ENCODE data around the gene RFTN1. TPM values are rescaled to one million over a fixed set of nuclear protein-coding genes. Genes with fewer than 3 reads are reported as not detected.

RFTN1 gene
- total RNA-seq, 1 experiment from 2014 or later = 2.2 TPM

DNA sequence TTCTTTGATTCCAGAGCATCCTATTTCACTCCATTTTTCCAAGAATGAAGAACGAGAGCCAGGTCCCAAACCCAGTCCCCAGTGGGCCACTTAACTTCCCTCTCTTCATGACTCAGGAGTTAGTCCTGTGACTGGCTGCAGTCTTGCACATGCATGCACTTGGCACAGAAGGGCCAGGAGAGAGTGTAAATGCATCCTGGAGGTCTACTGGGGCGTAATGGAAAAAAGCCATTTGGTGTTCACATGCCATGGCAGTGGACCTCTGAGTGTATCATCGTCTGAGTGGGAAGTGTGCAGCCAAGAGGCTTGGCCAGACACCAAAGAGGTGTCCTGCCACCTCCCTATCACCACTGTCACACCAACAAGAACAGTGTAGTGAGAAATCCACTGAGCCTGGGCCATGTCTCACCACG is 15.1 kb upstream of the RFTN1 start:
- no peak overlapping the region for H3K4ac ChIP-seq (ENCODE audit: low read depth, low read length)
- H3T11ph ChIP-seq (ENCODE audit: low read length) = no peak overlapping the region
- no peak overlapping the region for H2BK12ac ChIP-seq (ENCODE audit: insufficient read length, low read depth, low read length)
- H2AFZ ChIP-seq (ENCODE audit: low read length) = no peak overlapping the region
- H3K4me1 ChIP-seq (ENCODE audit: insufficient read depth, low read length) = 0 out of 2 replicates have a peak, but pooled peaks cover under 1% of the 10 kb centered on the region
- H3K9ac ChIP-seq (ENCODE audit: extremely low read depth, insufficient read length, low read length) = no peak overlapping the region
- Mint-ChIP-seq H3K9me3 (peaks cover 0 to 3% of the 10 kb centered on the region in 2 experiments; a peak in 1 of 5 replicates), H3K4me3 (no peak overlapping the region), H3K4me1 (peaks cover 4 to 5% of the 10 kb centered on the region in 2 experiments), H3K36me3 (ENCODE audit: insufficient read depth in 1 of 3, low read depth in 3 of 3) (no peaks in the 10 kb centered on the region; a peak in 1 of 7 replicates), H3K27me3 (ENCODE audit: low read depth) (peaks cover 6% of the 10 kb centered on the region), H3K27ac (no peak overlapping the region; a peak in 1 of 7 replicates)
- H3K9me3 ChIP-seq (ENCODE audit: control insufficient read depth, low read depth, low read length) = no peaks in the 10 kb centered on the region
- no peak overlapping the region for H4K91ac ChIP-seq (ENCODE audit: insufficient read length, low read depth, low read length)
- H2BK5ac ChIP-seq (ENCODE audit: insufficient read length, low read length) = no peak overlapping the region
- no peak overlapping the region for H3K18ac ChIP-seq (ENCODE audit: insufficient read length, low read depth, low read length)
- H4K5ac ChIP-seq (ENCODE audit: insufficient read length, low read depth, low read length) = no peak overlapping the region
- WGBS (ENCODE audit: extremely low coverage, insufficient read length, low lambda C conversion rate) = no CpG with 5 or more reads among the region's 4 CpGs
- no peak overlapping the region for H3K56ac ChIP-seq (ENCODE audit: insufficient read length, low read depth, low read length)
- H3K27me3 ChIP-seq (ENCODE audit: insufficient read depth, low read length) = no peaks in the 10 kb centered on the region
- no peak overlapping the region for H2AK5ac ChIP-seq (ENCODE audit: insufficient read length, low read length)
- no peak overlapping the region for H4K8ac ChIP-seq (replicated peaks; ENCODE audit: insufficient read length, low read depth, low read length)
- H2BK20ac ChIP-seq (ENCODE audit: low read depth, low read length, poor library complexity, severe bottlenecking) = no peak overlapping the region
- no peaks in the 10 kb centered on the region for H3K23me2 ChIP-seq (ENCODE audit: insufficient read length, low read depth, low read length, poor library complexity, severe bottlenecking)
- no peak overlapping the region for H3K23ac ChIP-seq (ENCODE audit: insufficient read length, low read depth, low read length)
- no peak overlapping the region for H2BK15ac ChIP-seq (ENCODE audit: low read depth, low read length)
- H3K14ac ChIP-seq (ENCODE audit: insufficient read depth, low read length) = no peak overlapping the region
- no peak overlapping the region for H3K4me2 ChIP-seq (ENCODE audit: insufficient read depth, insufficient read length, low read length)
- H3K79me2 ChIP-seq (ENCODE audit: insufficient read depth, low read length) = no peaks in the 10 kb centered on the region
- no peak for DNase-seq
- H4K20me1 ChIP-seq (ENCODE audit: control insufficient read depth, insufficient read depth, insufficient read length) = no peaks in the 10 kb centered on the region
- H3K79me1 ChIP-seq (ENCODE audit: insufficient read depth, low read depth, low read length, poor library complexity, severe bottlenecking) = no peaks in the 10 kb centered on the region
- no peak for TF ChIP-seq CTCF (conservative IDR thresholded peaks at IDR 0.05)
- H3K27ac ChIP-seq (ENCODE audit: insufficient read length, low read depth, low read length) = no peak overlapping the region
- no peak overlapping the region for H2BK120ac ChIP-seq (ENCODE audit: low read depth, low read length, poor library complexity, severe bottlenecking)
